ENCODE measurements around the gene VPS37D. TPM values are rescaled to one million over a fixed set of nuclear protein-coding genes. Genes with fewer than 3 reads are reported as not detected.

The VPS37D gene
- total RNA-seq, 1 donor from 2014 or later, result 26.1 TPM

DNA sequence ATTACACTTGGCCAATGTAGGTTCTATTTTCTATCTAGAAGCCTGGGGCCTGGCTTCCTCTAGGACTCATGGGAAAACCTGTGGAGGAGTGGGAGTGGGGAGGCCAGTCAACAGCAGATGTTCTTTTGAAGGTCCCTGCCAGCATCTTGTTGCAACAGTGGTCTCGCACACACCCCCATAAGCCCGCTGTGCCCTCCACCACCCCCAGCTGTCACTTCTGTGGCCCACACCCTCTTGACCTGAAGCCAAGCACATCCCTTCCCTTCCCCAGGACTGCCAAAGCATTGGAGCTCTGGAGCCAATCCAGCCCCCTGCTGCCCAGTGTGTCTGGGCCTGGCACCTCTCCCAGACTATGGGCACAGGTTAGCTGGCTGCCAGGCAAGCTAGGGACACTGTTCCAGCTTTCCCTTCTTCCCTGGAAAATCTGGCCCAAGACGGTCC lies 53.8 kb downstream of the VPS37D start:
- no peak for DNase-seq (ENCODE audit: low spot score in 2 of 2)
- FAIRE-seq, result no peak

Small RNA genes lying within 50 kb of the gene (small RNA-seq; reads per million reads assigned to genes)
- gene MIR4284, result not detected

Other genes with a start within 250 kb of the VPS37D start
- gene FZD9, start 234.1 kb upstream of the VPS37D start, total RNA-seq, result 5.3 TPM
- gene BAZ1B, start 145.5 kb upstream of the VPS37D start, total RNA-seq, result 62.4 TPM
- 6.5 TPM for gene BCL7B, start 110.1 kb upstream of the VPS37D start, total RNA-seq
- 26.1 TPM for gene TBL2, start 89.3 kb upstream of the VPS37D start, total RNA-seq
- gene MLXIPL, start 43.3 kb upstream of the VPS37D start, total RNA-seq, result not detected
- 2.4 TPM for gene DNAJC30, start 15.6 kb downstream of the VPS37D start, total RNA-seq
- 30.2 TPM for gene BUD23, start 15.8 kb downstream of the VPS37D start, total RNA-seq
- gene STX1A, start 51.8 kb downstream of the VPS37D start, total RNA-seq, result 62.0 TPM
- gene ABHD11, start 71.0 kb downstream of the VPS37D start, total RNA-seq, result 5.7 TPM
- not detected for gene CLDN3, start 102.4 kb downstream of the VPS37D start, total RNA-seq
- gene CLDN4, start 163.2 kb downstream of the VPS37D start, total RNA-seq, result not detected
- 0.41 TPM for gene METTL27, start 174.7 kb downstream of the VPS37D start, total RNA-seq
- not detected for gene TMEM270, start 193.3 kb downstream of the VPS37D start, total RNA-seq

Data from frontal cortex (tissue), 4 donors.